Panc1 (cell line): Measurements from ENCODE around the gene NOXA1. TPM values are rescaled to one million over a fixed set of nuclear protein-coding genes. Genes with fewer than 3 reads are reported as not detected.
A peak's percentile ranks its signal among the peaks of the same experiment; 100 is the strongest.

Experiments
- ATAC-seq: fragments of 200-7000 bp; cut with Tn5 transposase; 2 replicates; pipeline ENCODE4 v1.9.1; 2020; ENCODE audit warnings: mild to moderate bottlenecking, moderate library complexity
- BruUV-seq: library from RNA; stranded (reverse); fragments of 400-500 nt; replicated peaks from 2 replicates; lab custom pipeline; 2021; lab: Mats Ljungman, UMichigan
- CTCF ChIA-PET: fragments of 300-600 bp; sonication (Branson Sonifier 250); formaldehyde crosslinking; loops from one replicate; lab custom pipeline; 2022; ENCODE audit warnings: antibody characterized with exemption; lab: Charles Lee
- POLR2A ChIA-PET: fragments of 300-600 bp; sonication (Branson Sonifier 250); formaldehyde crosslinking; loops from one replicate; lab custom pipeline; 2022; ENCODE audit warnings: antibody characterized with exemption; lab: Charles Lee
- DNase-seq: peaks from one replicate; pipeline ENCODE4 v3.0.0-alpha.2; 2010; ENCODE audit warnings: low read depth, low spot score
- H3K27ac ChIP-seq: 2 replicates; pipeline ENCODE4 v1.5.1; 2011; ENCODE audit warnings: mild to moderate bottlenecking, low read length, inconsistent platforms
- H3K27me3 ChIP-seq: fragments of 200-500 bp; sonication (Bioruptor generic); 2 replicates; pipeline ENCODE4 v1.6.0; 2014; ENCODE audit warnings: low read length, inconsistent platforms; ENCODE audit not compliant: control insufficient read depth, insufficient read depth
- H3K36me3 ChIP-seq: fragments of 200-500 bp; sonication (Bioruptor generic); 2 replicates; pipeline ENCODE4 v1.5.1; 2014; ENCODE audit warnings: inconsistent platforms, mild to moderate bottlenecking, low read length, moderate library complexity; ENCODE audit not compliant: control insufficient read depth, insufficient read depth
- H3K4me1 ChIP-seq: 2 replicates; pipeline ENCODE4 v1.5.1; 2011; ENCODE audit warnings: inconsistent platforms, mild to moderate bottlenecking, low read length, moderate library complexity; ENCODE audit not compliant: control insufficient read depth, insufficient read depth
- H3K4me3 ChIP-seq, 2 experiments: 2 replicates each; pipeline ENCODE4 v1.5.1; 2011 to 2012; ENCODE audit warnings: low read depth in 2 of 2, low read length in 2 of 2, mild to moderate bottlenecking in 2 of 2, inconsistent platforms in 1 of 2, moderate library complexity in 1 of 2
- H3K9me3 ChIP-seq: fragments of 200-500 bp; sonication (Bioruptor generic); 2 replicates; pipeline ENCODE4 v1.5.1; 2014; ENCODE audit warnings: low read depth, mild to moderate bottlenecking, inconsistent platforms, low read length, moderate library complexity; ENCODE audit not compliant: control insufficient read depth, insufficient read depth
- POLR2AphosphoS5 ChIP-seq: IDR thresholded peaks from 2 replicates; pipeline ENCODE4 v1.6.1; 2012; ENCODE audit warnings: mild to moderate bottlenecking, low read depth, low read length, moderate library complexity
- SIN3A ChIP-seq: IDR thresholded peaks from 2 replicates; pipeline ENCODE4 v1.6.1; 2012; ENCODE audit warnings: low read depth, mild to moderate bottlenecking, low read length, moderate library complexity, borderline replicate concordance; ENCODE audit not compliant: insufficient read depth
- TCF7L2 ChIP-seq: IDR thresholded peaks from 2 replicates; pipeline ENCODE4 v1.6.1; 2011; ENCODE audit warnings: mild to moderate bottlenecking, low read depth, low read length, inconsistent platforms
- in situ Hi-C: cut with HindIII; loops from 2 replicates; pipeline ENCODE4 v1.10.0; 2016; ENCODE audit warnings: low sequenced_read_pairs, low pct_unique_long_range_greater_than_20kb
- intact Hi-C: fragments of 100-400 bp; cut with micrococcal nuclease; formaldehyde crosslinking; loops from one replicate; pipeline ENCODE4 v1.10.0; 2022; ENCODE audit not compliant: unreplicated experiment
- total RNA-seq: library from RNA; stranded (reverse); gene quantifications from one replicate; pipeline ENCODE4 v1.2.1, GENCODE V29; 2021; ENCODE audit not compliant: unreplicated experiment
- TF ChIP-seq, protein P1 (sequence below): fragments of 450-650 bp; IDR thresholded peaks from 2 replicates; pipeline ENCODE4 v1.5.1; 2017; ENCODE audit warnings: mild to moderate bottlenecking
- TF ChIP-seq, protein P2 (sequence below), 2 experiments: IDR thresholded peaks; 2 replicates each; pipeline ENCODE4 v1.6.1; 2011 to 2012; ENCODE audit warnings: low read depth in 2 of 2, control low read depth in 1 of 2, low read length in 1 of 2, mild to moderate bottlenecking in 1 of 2, moderate library complexity in 1 of 2; ENCODE audit not compliant: insufficient read depth in 1 of 2

Gene NOXA1
- total RNA-seq, 1 experiment from 2014 or later = 3.7 TPM

DNA sequence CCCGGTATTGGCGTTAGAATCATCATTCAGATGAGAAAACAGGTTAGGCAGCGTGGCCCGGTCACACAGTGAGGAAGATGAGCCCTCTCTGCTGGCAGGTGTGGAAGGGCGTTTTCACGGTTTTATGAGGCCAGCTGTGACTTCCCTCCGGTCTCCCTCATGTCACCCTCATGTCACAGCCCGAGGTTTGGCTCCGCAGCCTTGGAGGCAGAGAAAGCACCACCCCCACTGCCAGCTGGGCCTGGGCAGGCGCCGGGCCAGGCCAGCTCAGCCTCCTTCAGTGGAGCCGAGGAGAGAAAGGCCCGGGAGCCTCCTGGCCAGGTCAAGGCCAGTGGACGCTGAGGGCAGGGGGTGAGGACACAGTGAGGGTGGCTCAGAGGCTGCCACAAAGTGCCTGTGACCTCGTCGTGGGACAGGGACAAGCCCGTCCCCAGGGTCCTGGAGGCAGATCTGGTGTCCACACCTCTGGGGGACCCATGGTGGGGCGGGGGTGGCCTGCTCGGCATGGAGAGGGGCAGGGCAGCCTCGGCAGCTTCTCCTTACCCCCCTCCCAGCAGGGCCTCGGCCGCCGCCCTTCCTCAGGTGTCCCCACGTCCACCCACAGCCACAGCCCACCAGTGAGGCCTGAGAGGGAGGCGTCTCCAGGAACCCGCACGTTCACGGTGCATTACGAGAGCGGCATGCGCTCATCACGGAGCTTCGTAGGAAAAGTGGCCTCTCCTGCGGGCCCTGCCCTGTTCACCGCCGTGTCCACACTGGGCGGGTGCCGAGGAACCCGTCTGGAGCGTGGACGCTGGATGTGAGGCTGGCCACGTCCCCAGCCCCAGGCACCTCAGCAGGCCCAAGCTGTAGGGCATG, 32.4 kb upstream of the NOXA1 start:
- H3K9me3 ChIP-seq = no peaks in the 10 kb centered on the region
- intact Hi-C loops (no loop called here), in situ Hi-C loops (no loop called here)
- H3K36me3 ChIP-seq = no peaks in the 10 kb centered on the region
- CTCF ChIA-PET = no interaction called here
- no peak overlapping the region for H3K27ac ChIP-seq
- DNase-seq (no peak), ATAC-seq (peak; percentile 25; the same call in 1 of the 2 replicates)
- BruUV-seq = no TSS peak
- H3K27me3 ChIP-seq = no peaks in the 10 kb centered on the region
- H3K4me1 ChIP-seq = no peaks in the 10 kb centered on the region
- POLR2A ChIA-PET = interaction anchor here (0.6 kb wide), 1 partner anchor 98 kb away, joined by 11 read pairs; no protein-coding TSS in a partner anchor
- no peak for TF ChIP-seq SIN3A
- TF ChIP-seq, protein P1, sequence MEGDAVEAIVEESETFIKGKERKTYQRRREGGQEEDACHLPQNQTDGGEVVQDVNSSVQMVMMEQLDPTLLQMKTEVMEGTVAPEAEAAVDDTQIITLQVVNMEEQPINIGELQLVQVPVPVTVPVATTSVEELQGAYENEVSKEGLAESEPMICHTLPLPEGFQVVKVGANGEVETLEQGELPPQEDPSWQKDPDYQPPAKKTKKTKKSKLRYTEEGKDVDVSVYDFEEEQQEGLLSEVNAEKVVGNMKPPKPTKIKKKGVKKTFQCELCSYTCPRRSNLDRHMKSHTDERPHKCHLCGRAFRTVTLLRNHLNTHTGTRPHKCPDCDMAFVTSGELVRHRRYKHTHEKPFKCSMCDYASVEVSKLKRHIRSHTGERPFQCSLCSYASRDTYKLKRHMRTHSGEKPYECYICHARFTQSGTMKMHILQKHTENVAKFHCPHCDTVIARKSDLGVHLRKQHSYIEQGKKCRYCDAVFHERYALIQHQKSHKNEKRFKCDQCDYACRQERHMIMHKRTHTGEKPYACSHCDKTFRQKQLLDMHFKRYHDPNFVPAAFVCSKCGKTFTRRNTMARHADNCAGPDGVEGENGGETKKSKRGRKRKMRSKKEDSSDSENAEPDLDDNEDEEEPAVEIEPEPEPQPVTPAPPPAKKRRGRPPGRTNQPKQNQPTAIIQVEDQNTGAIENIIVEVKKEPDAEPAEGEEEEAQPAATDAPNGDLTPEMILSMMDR = no peak
- TF ChIP-seq TCF7L2 = no peak
- TF ChIP-seq, protein P2, sequence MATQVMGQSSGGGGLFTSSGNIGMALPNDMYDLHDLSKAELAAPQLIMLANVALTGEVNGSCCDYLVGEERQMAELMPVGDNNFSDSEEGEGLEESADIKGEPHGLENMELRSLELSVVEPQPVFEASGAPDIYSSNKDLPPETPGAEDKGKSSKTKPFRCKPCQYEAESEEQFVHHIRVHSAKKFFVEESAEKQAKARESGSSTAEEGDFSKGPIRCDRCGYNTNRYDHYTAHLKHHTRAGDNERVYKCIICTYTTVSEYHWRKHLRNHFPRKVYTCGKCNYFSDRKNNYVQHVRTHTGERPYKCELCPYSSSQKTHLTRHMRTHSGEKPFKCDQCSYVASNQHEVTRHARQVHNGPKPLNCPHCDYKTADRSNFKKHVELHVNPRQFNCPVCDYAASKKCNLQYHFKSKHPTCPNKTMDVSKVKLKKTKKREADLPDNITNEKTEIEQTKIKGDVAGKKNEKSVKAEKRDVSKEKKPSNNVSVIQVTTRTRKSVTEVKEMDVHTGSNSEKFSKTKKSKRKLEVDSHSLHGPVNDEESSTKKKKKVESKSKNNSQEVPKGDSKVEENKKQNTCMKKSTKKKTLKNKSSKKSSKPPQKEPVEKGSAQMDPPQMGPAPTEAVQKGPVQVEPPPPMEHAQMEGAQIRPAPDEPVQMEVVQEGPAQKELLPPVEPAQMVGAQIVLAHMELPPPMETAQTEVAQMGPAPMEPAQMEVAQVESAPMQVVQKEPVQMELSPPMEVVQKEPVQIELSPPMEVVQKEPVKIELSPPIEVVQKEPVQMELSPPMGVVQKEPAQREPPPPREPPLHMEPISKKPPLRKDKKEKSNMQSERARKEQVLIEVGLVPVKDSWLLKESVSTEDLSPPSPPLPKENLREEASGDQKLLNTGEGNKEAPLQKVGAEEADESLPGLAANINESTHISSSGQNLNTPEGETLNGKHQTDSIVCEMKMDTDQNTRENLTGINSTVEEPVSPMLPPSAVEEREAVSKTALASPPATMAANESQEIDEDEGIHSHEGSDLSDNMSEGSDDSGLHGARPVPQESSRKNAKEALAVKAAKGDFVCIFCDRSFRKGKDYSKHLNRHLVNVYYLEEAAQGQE (IDR thresholded peaks at IDR 0.05; ENCODE audit: insufficient read depth in 1 of 2, low read depth in 2 of 2, low read length in 1 of 2) = no peak
- no peak for TF ChIP-seq POLR2AphosphoS5
- H3K4me3 ChIP-seq = no peak overlapping the region

DNA sequence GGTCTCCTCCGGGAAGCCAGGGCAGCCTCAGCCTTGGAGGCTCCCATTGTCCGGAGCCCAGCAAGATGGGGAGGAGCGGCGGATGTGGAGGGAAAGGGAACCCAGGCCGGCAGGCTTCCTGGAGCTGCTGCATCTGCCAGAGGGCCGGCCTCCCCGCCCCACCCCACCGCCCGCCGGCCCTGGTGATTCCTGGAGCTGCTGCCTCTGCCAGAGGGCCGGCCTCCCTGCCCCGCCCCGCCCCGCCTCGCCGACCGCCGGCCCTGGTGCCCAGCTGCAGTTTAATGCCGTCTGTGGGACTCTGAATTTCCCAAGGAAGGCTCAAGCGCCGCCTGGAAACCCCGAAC, 31.8 kb upstream of the NOXA1 start:
- no TSS peak for BruUV-seq
- H3K27me3 ChIP-seq = no peaks in the 10 kb centered on the region
- POLR2A ChIA-PET = no interaction called here
- in situ Hi-C loops (no loop called here), intact Hi-C loops (no loop called here)
- CTCF ChIA-PET = no interaction called here
- peaks cover 3% of the 10 kb centered on the region for H3K4me1 ChIP-seq
- H3K4me3 ChIP-seq = no peak overlapping the region
- H3K36me3 ChIP-seq = no peaks in the 10 kb centered on the region
- no peak for DNase-seq
- ATAC-seq = no peak
- H3K9me3 ChIP-seq = no peaks in the 10 kb centered on the region
- no peak overlapping the region for H3K27ac ChIP-seq
- TF ChIP-seq, protein P2 (IDR thresholded peaks at IDR 0.05; ENCODE audit: insufficient read depth in 1 of 2, low read depth in 2 of 2, low read length in 1 of 2) = no peak
- TF ChIP-seq, protein P1 = no peak
- TF ChIP-seq SIN3A = no peak
- TF ChIP-seq POLR2AphosphoS5 = no peak
- TF ChIP-seq TCF7L2 = no peak
